SK-N-SH (cell line): ENCODE measurements around the gene PPP1R12C. TPM values are rescaled to one million over a fixed set of nuclear protein-coding genes. Genes with fewer than 3 reads are reported as not detected.

Experiments used
- CTCF ChIA-PET: fragments of 300-600, 350-600 bp; formaldehyde crosslinking; extraction: SDS; loops from one replicate; lab custom pipeline; 2021; lab: Yijun Ruan, JAX
- POLR2A ChIA-PET: fragments of 350-600 bp; sonication (Branson Sonifier 250); formaldehyde crosslinking; extraction: SDS; loops from one replicate; lab custom pipeline; 2020; ENCODE audit warnings: antibody characterized with exemption, inconsistent platforms; lab: Yijun Ruan, JAX
- DNase-seq: peaks from one replicate; pipeline ENCODE4 v3.0.0; 2012
- H2AFZ ChIP-seq: fragments of 200-600 bp; sonication (generic); 2 replicates; pipeline ENCODE4 v1.8.1; 2016; ENCODE audit warnings: antibody characterized with exemption, mild to moderate bottlenecking, low read depth
- H3F3A ChIP-seq: fragments of 200-600 bp; sonication (generic); replicated peaks from 2 replicates; pipeline ENCODE3; 2016; ENCODE audit warnings: antibody characterized with exemption, mild to moderate bottlenecking; ENCODE audit not compliant: insufficient read depth
- H3K27ac ChIP-seq, 2 experiments: fragments of 200-500 bp in 1 of 2; fragments of 200-600 bp in 1 of 2; sonication (Bioruptor generic) in 1 of 2; sonication (generic), shearing (Covaris generic) in 1 of 2; 2 replicates each; pipeline versions ENCODE4 v1.5.1 to v1.6.1; 2014 to 2016; ENCODE audit warnings: low read depth in 2 of 2, inconsistent platforms in 1 of 2, low read length in 1 of 2, mild to moderate bottlenecking in 1 of 2, mixed read lengths in 1 of 2
- H3K27me3 ChIP-seq: fragments of 200-600 bp; sonication (generic), shearing (Covaris generic); 2 replicates; pipeline ENCODE4 v1.6.1; 2016; ENCODE audit warnings: mixed run types; ENCODE audit not compliant: insufficient read depth
- H3K36me3 ChIP-seq, 2 experiments: fragments of 200-500 bp in 1 of 2; fragments of 200-600 bp in 1 of 2; sonication (Bioruptor generic) in 1 of 2; sonication (generic) in 1 of 2; replicated peaks in 1 of 2; 2 replicates each; pipeline versions ENCODE3 to v1.5.1; 2014 to 2016; ENCODE audit warnings: low read length in 1 of 2, mild to moderate bottlenecking in 1 of 2; ENCODE audit not compliant: insufficient read depth in 2 of 2, control insufficient read depth in 1 of 2
- H3K4me1 ChIP-seq, 2 experiments: fragments of 200-500 bp in 1 of 2; fragments of 200-600 bp in 1 of 2; sonication (Bioruptor generic) in 1 of 2; sonication (generic), shearing (Covaris generic) in 1 of 2; 2 replicates each; pipeline versions ENCODE4 v1.5.1 to v1.6.1; 2014 to 2016; ENCODE audit warnings: low read depth in 1 of 2, low read length in 1 of 2, mixed run types in 1 of 2; ENCODE audit not compliant: insufficient read depth in 2 of 2, control insufficient read depth in 1 of 2
- H3K4me2 ChIP-seq: fragments of 200-600 bp; sonication (generic), shearing (Covaris generic); 2 replicates; pipeline ENCODE4 v1.6.1; 2017; ENCODE audit warnings: mixed run types
- H3K4me3 ChIP-seq, 2 experiments: fragments of 200-500 bp in 1 of 2; fragments of 200-600 bp in 1 of 2; sonication (Bioruptor generic) in 1 of 2; sonication (generic), shearing (Covaris generic) in 1 of 2; 2 replicates each; pipeline versions ENCODE4 v1.5.1 to v1.8.1; 2014 to 2016; ENCODE audit warnings: low read depth in 2 of 2, inconsistent platforms in 1 of 2, low read length in 1 of 2, mild to moderate bottlenecking in 1 of 2, mixed read lengths in 1 of 2, moderate library complexity in 1 of 2
- H3K79me2 ChIP-seq: fragments of 200-600 bp; sonication (generic); 2 replicates; pipeline ENCODE4 v1.8.1; 2017; ENCODE audit warnings: mild to moderate bottlenecking; ENCODE audit not compliant: insufficient read depth
- H3K9ac ChIP-seq: fragments of 200-600 bp; sonication (generic); 2 replicates; pipeline ENCODE4 v1.6.1; 2017; ENCODE audit warnings: mixed run types
- H3K9me2 ChIP-seq: fragments of 200-600 bp; sonication (generic); 2 replicates; pipeline ENCODE4 v1.6.1; 2017; ENCODE audit warnings: mixed run types
- H3K9me3 ChIP-seq: fragments of 200-600 bp; sonication (generic); 2 replicates; pipeline ENCODE4 v1.6.1; 2017; ENCODE audit warnings: mixed run types, mild to moderate bottlenecking, moderate library complexity
- H4K20me1 ChIP-seq: fragments of 200-600 bp; sonication (generic); 2 replicates; pipeline ENCODE4 v1.6.1; 2017; ENCODE audit warnings: mild to moderate bottlenecking, mixed run types; ENCODE audit not compliant: insufficient read depth
- CHD2 ChIP-seq: fragments of 150-350 bp; IDR thresholded peaks from 2 replicates; pipeline ENCODE4 v1.6.1; 2018; ENCODE audit warnings: low read length; ENCODE audit not compliant: partially characterized antibody
- ELF1 ChIP-seq: IDR thresholded peaks from 2 replicates; pipeline ENCODE4 v1.4.0; 2012
- EZH2phosphoT487 ChIP-seq: fragments of 200-600 bp; sonication (generic); IDR thresholded peaks from 2 replicates; pipeline ENCODE4 v1.6.1; 2017; ENCODE audit warnings: low read depth, mixed run types, mild to moderate bottlenecking, antibody characterized with exemption, moderate library complexity, borderline replicate concordance
- FOXJ3 ChIP-seq: sonication (generic); formaldehyde crosslinking; IDR thresholded peaks from 2 replicates; pipeline ENCODE4 v1.5.1; 2020; ENCODE audit warnings: mild to moderate bottlenecking, missing genetic modification reagents
- GABPA ChIP-seq: IDR thresholded peaks from 2 replicates; pipeline ENCODE4 v1.4.0; 2012; ENCODE audit warnings: low read depth, mild to moderate bottlenecking
- GATA2 ChIP-seq: sonication (generic); formaldehyde crosslinking; IDR thresholded peaks from 2 replicates; pipeline ENCODE4 v1.5.0; 2020; ENCODE audit warnings: mild to moderate bottlenecking, missing genetic modification reagents
- JUND ChIP-seq: IDR thresholded peaks from 2 replicates; pipeline ENCODE4 v1.4.0; 2012
- MEF2A ChIP-seq: IDR thresholded peaks from 2 replicates; pipeline ENCODE4 v1.4.0; 2012; ENCODE audit warnings: low read depth, borderline replicate concordance
- NRF1 ChIP-seq: IDR thresholded peaks from 2 replicates; pipeline ENCODE4 v1.6.1; 2012; ENCODE audit warnings: low read depth, mild to moderate bottlenecking, low read length
- POLR2AphosphoS5 ChIP-seq: IDR thresholded peaks from 2 replicates; pipeline ENCODE4 v1.6.1; 2012; ENCODE audit warnings: low read depth, low read length
- SIN3A ChIP-seq: IDR thresholded peaks from 2 replicates; pipeline ENCODE4 v1.6.1; 2012; ENCODE audit warnings: low read depth, mild to moderate bottlenecking, low read length, moderate library complexity, borderline replicate concordance
- TAF1 ChIP-seq: IDR thresholded peaks from 2 replicates; pipeline ENCODE4 v1.6.1; 2012; ENCODE audit warnings: low read depth, mild to moderate bottlenecking, low read length, moderate library complexity, borderline replicate concordance
- TEAD4 ChIP-seq: IDR thresholded peaks from 2 replicates; pipeline ENCODE4 v1.4.0; 2012; ENCODE audit warnings: mild to moderate bottlenecking, borderline replicate concordance; ENCODE audit not compliant: insufficient read depth
- WGBS: methylation state at CpG from one replicate; pipeline ENCODE4 v1.1.6; 2017; ENCODE audit warnings: low lambda C conversion rate; 5-methylcytosine and 5-hydroxymethylcytosine counted together
- polyA plus RNA-seq, 3 experiments: library from polyadenylated mRNA; depleted of rRNA; stranded (reverse); fragments of >200 nt; gene quantifications; 2 replicates each; pipeline ENCODE4 v1.2.3, GENCODE V29; 2012
- TF ChIP-seq, protein P1 (sequence below): IDR thresholded peaks from 2 replicates; pipeline ENCODE4 v1.6.1; 2012; ENCODE audit warnings: mild to moderate bottlenecking, low read depth, low read length, moderate library complexity
- TF ChIP-seq, protein P2 (sequence below): IDR thresholded peaks from 2 replicates; pipeline ENCODE4 v1.4.0; 2012; ENCODE audit warnings: low read depth
- TF ChIP-seq, protein P3 (sequence below): fragments of 150-350 bp; IDR thresholded peaks from 2 replicates; pipeline ENCODE4 v1.6.1; 2017; ENCODE audit warnings: antibody characterized with exemption, low read length, low read depth, borderline replicate concordance
- TF ChIP-seq, protein P4 (sequence below): IDR thresholded peaks from 2 replicates; pipeline ENCODE4; 2012
- TF ChIP-seq, protein P5 (sequence below): fragments of 200-600 bp; sonication (generic); IDR thresholded peaks from 2 replicates; pipeline ENCODE4 v1.6.1; 2017; ENCODE audit warnings: antibody characterized with exemption, mild to moderate bottlenecking, moderate library complexity

The PPP1R12C gene
- polyA plus RNA-seq, 1 of the 3 experiments (the other 2 are of a cell fraction): 83.9 TPM

DNA sequence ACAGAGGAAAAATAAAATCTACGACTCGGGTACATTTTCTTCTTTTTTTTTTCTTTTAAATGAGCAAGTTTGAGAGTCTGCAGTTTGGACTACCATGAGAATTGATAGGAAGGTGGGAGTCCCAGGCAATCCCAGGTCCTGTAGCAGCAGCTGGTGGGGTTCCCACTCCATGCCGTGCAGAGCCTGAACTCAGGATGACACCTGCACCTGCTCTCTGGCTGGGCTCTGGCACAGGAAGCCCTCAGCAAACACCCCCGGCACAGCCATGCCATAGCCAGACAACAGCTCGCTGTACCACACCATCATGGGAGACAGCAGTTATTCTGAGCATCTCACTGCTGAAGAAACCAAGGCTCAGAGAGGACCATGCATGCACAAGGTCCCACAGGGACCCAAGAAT lies 73.2 kb downstream of the PPP1R12C start:
- WGBS: 97% methylated on average over 3 of the region's 5 CpGs
- Histone ChIP-seq H3K4me3 (no peak overlapping the region), H4K20me1 (no peaks in the 10 kb centered on the region), H2AFZ (no peak overlapping the region), H3K9ac (no peak overlapping the region), H3K36me3 (peaks cover 0 to 43% of the 10 kb centered on the region in 2 experiments), H3K9me3 (no peaks in the 10 kb centered on the region), H3F3A (no peaks in the 10 kb centered on the region), H3K4me2 (no peak overlapping the region), H3K27ac (no peak overlapping the region), H3K9me2 (no peaks in the 10 kb centered on the region), H3K79me2 (no peaks in the 10 kb centered on the region), H3K4me1 (no peaks in the 10 kb centered on the region), H3K27me3 (no peaks in the 10 kb centered on the region)
- no peak for TF ChIP-seq POLR2AphosphoS5
- TF ChIP-seq, protein P1, sequence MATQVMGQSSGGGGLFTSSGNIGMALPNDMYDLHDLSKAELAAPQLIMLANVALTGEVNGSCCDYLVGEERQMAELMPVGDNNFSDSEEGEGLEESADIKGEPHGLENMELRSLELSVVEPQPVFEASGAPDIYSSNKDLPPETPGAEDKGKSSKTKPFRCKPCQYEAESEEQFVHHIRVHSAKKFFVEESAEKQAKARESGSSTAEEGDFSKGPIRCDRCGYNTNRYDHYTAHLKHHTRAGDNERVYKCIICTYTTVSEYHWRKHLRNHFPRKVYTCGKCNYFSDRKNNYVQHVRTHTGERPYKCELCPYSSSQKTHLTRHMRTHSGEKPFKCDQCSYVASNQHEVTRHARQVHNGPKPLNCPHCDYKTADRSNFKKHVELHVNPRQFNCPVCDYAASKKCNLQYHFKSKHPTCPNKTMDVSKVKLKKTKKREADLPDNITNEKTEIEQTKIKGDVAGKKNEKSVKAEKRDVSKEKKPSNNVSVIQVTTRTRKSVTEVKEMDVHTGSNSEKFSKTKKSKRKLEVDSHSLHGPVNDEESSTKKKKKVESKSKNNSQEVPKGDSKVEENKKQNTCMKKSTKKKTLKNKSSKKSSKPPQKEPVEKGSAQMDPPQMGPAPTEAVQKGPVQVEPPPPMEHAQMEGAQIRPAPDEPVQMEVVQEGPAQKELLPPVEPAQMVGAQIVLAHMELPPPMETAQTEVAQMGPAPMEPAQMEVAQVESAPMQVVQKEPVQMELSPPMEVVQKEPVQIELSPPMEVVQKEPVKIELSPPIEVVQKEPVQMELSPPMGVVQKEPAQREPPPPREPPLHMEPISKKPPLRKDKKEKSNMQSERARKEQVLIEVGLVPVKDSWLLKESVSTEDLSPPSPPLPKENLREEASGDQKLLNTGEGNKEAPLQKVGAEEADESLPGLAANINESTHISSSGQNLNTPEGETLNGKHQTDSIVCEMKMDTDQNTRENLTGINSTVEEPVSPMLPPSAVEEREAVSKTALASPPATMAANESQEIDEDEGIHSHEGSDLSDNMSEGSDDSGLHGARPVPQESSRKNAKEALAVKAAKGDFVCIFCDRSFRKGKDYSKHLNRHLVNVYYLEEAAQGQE: no peak
- no peak for TF ChIP-seq GATA2 (CRISPR knock-in tag)
- no peak for TF ChIP-seq NRF1
- TF ChIP-seq, protein P2, sequence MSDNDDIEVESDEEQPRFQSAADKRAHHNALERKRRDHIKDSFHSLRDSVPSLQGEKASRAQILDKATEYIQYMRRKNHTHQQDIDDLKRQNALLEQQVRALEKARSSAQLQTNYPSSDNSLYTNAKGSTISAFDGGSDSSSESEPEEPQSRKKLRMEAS: no peak
- TF ChIP-seq, protein P3, sequence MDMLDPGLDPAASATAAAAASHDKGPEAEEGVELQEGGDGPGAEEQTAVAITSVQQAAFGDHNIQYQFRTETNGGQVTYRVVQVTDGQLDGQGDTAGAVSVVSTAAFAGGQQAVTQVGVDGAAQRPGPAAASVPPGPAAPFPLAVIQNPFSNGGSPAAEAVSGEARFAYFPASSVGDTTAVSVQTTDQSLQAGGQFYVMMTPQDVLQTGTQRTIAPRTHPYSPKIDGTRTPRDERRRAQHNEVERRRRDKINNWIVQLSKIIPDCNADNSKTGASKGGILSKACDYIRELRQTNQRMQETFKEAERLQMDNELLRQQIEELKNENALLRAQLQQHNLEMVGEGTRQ: no peak
- TF ChIP-seq MEF2A: no peak
- TF ChIP-seq FOXJ3 (CRISPR knock-in tag): no peak
- TF ChIP-seq, protein P4, sequence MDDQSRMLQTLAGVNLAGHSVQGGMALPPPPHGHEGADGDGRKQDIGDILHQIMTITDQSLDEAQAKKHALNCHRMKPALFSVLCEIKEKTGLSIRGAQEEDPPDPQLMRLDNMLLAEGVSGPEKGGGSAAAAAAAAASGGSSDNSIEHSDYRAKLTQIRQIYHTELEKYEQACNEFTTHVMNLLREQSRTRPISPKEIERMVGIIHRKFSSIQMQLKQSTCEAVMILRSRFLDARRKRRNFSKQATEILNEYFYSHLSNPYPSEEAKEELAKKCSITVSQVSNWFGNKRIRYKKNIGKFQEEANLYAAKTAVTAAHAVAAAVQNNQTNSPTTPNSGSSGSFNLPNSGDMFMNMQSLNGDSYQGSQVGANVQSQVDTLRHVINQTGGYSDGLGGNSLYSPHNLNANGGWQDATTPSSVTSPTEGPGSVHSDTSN: no peak
- no peak for TF ChIP-seq EZH2phosphoT487
- TF ChIP-seq SIN3A: no peak
- no peak for TF ChIP-seq GABPA
- TF ChIP-seq CHD2: no peak
- TF ChIP-seq, protein P5, sequence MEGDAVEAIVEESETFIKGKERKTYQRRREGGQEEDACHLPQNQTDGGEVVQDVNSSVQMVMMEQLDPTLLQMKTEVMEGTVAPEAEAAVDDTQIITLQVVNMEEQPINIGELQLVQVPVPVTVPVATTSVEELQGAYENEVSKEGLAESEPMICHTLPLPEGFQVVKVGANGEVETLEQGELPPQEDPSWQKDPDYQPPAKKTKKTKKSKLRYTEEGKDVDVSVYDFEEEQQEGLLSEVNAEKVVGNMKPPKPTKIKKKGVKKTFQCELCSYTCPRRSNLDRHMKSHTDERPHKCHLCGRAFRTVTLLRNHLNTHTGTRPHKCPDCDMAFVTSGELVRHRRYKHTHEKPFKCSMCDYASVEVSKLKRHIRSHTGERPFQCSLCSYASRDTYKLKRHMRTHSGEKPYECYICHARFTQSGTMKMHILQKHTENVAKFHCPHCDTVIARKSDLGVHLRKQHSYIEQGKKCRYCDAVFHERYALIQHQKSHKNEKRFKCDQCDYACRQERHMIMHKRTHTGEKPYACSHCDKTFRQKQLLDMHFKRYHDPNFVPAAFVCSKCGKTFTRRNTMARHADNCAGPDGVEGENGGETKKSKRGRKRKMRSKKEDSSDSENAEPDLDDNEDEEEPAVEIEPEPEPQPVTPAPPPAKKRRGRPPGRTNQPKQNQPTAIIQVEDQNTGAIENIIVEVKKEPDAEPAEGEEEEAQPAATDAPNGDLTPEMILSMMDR: no peak
- TF ChIP-seq ELF1: no peak
- no peak for TF ChIP-seq TEAD4
- TF ChIP-seq TAF1: no peak
- no peak for TF ChIP-seq JUND
- no peak for DNase-seq
- ChIA-PET POLR2A (no interaction called here), CTCF (no interaction called here)
